SJCRH30 (cell line): ENCODE data around the gene BHLHE41. TPM values are rescaled to one million over a fixed set of nuclear protein-coding genes. Genes with fewer than 3 reads are reported as not detected.

Experiments used
- DNase-seq, 2 experiments: peaks; one replicate each; pipeline ENCODE4 v3.0.0-alpha.2; 2015 to 2020
- H3K27ac ChIP-seq: fragments of 250-450 bp; sonication (Bioruptor Pico); 2 replicates; pipeline ENCODE4 v1.5.1; 2020; ENCODE audit warnings: mild to moderate bottlenecking, moderate library complexity
- H3K27me3 ChIP-seq: fragments of 250-450 bp; sonication (Bioruptor Pico); 2 replicates; pipeline ENCODE4 v1.5.1; 2020; ENCODE audit warnings: mild to moderate bottlenecking, moderate library complexity
- H3K36me3 ChIP-seq: fragments of 250-450 bp; sonication (Bioruptor Pico); 2 replicates; pipeline ENCODE4 v1.5.1; 2020; ENCODE audit warnings: mild to moderate bottlenecking, moderate library complexity
- H3K4me1 ChIP-seq: fragments of 250-450 bp; sonication (Bioruptor Pico); 2 replicates; pipeline ENCODE4 v1.5.1; 2020; ENCODE audit warnings: mild to moderate bottlenecking, moderate library complexity
- H3K4me3 ChIP-seq: fragments of 250-450 bp; sonication (Bioruptor Pico); 2 replicates; pipeline ENCODE4 v1.5.1; 2020; ENCODE audit warnings: mild to moderate bottlenecking, moderate library complexity
- H3K9me3 ChIP-seq: fragments of 250-450 bp; sonication (Bioruptor Pico); replicated peaks from 2 replicates; pipeline ENCODE4 v1.5.1; 2020; ENCODE audit warnings: mild to moderate bottlenecking, moderate library complexity
- total RNA-seq: library from RNA; depleted of rRNA; stranded (reverse); fragments of >200 nt; shearing (Covaris generic); gene quantifications from 2 replicates; pipeline ENCODE4 v1.2.3, GENCODE V29; 2014

Gene BHLHE41
- total RNA-seq, 1 experiment from 2014 or later = 4.1 TPM

GRCh38 chr12:26113853-26114719, 10.8 kb downstream of the BHLHE41 start:
- no peaks in the 10 kb centered on the region for H3K9me3 ChIP-seq
- H3K27me3 ChIP-seq = no peaks in the 10 kb centered on the region
- H3K36me3 ChIP-seq = no peaks in the 10 kb centered on the region
- H3K4me1 ChIP-seq = peaks cover 8% of the 10 kb centered on the region; the same call in 1 of the 2 replicates
- peak overlapping the region; percentile 86 for H3K27ac ChIP-seq
- peak; percentile 91 to 92 for DNase-seq
- peak overlapping the region; percentile 69 for H3K4me3 ChIP-seq

- peak overlapping the region; percentile 86 for H3K27ac ChIP-seq
Measured at GRCh38 chr12:26113181-26113654, 11.6 kb downstream of the BHLHE41 start.

GRCh38 chr12:26112703-26113147, 12.1 kb downstream of the BHLHE41 start:
- H3K27ac ChIP-seq = no peak overlapping the region; the same call in 1 of the 2 replicates
- H3K36me3 ChIP-seq = no peaks in the 10 kb centered on the region
- peaks cover 8% of the 10 kb centered on the region; the same call in 1 of the 2 replicates for H3K4me1 ChIP-seq
- no peaks in the 10 kb centered on the region for H3K27me3 ChIP-seq
- no peaks in the 10 kb centered on the region for H3K9me3 ChIP-seq
- peak in 1 of 2 experiments; percentile 33 for DNase-seq
- peak overlapping the region; percentile 69 for H3K4me3 ChIP-seq

More at GRCh38 chr12:26113181-26113654, 11.6 kb downstream of the BHLHE41 start:
- H3K9me3 ChIP-seq = no peaks in the 10 kb centered on the region
- DNase-seq = peak in 1 of 2 experiments; percentile 36
- H3K4me1 ChIP-seq = peaks cover 8% of the 10 kb centered on the region; the same call in 1 of the 2 replicates
- H3K4me3 ChIP-seq = peak overlapping the region; percentile 69
- H3K27me3 ChIP-seq = no peaks in the 10 kb centered on the region
- H3K36me3 ChIP-seq = no peaks in the 10 kb centered on the region

GRCh38 chr12:26112232-26112631, 12.6 kb downstream of the BHLHE41 start:
- no peak for DNase-seq
- peaks cover 8% of the 10 kb centered on the region; the same call in 1 of the 2 replicates for H3K4me1 ChIP-seq
- no peaks in the 10 kb centered on the region for H3K27me3 ChIP-seq
- no peaks in the 10 kb centered on the region for H3K9me3 ChIP-seq
- no peaks in the 10 kb centered on the region for H3K36me3 ChIP-seq
- no peak overlapping the region for H3K4me3 ChIP-seq
- no peak overlapping the region for H3K27ac ChIP-seq

GRCh38 chr12:26109343-26109881, 15.4 kb downstream of the BHLHE41 start:
- Histone ChIP-seq H3K36me3 (no peaks in the 10 kb centered on the region), H3K4me3 (no peak overlapping the region), H3K27ac (no peak overlapping the region), H3K4me1 (peaks cover 8% of the 10 kb centered on the region; the same call in 1 of the 2 replicates), H3K27me3 (no peaks in the 10 kb centered on the region), H3K9me3 (no peaks in the 10 kb centered on the region)
- no peak for DNase-seq

GRCh38 chr12:26108915-26109314, 15.9 kb downstream of the BHLHE41 start:
- no peak for DNase-seq
- Histone ChIP-seq H3K4me3 (no peak overlapping the region), H3K36me3 (no peaks in the 10 kb centered on the region), H3K27ac (no peak overlapping the region), H3K4me1 (peaks cover 8% of the 10 kb centered on the region; the same call in 1 of the 2 replicates), H3K27me3 (no peaks in the 10 kb centered on the region), H3K9me3 (no peaks in the 10 kb centered on the region)

- DNase-seq = no peak
- Histone ChIP-seq H3K27ac (no peak overlapping the region), H3K4me1 (no peaks in the 10 kb centered on the region), H3K9me3 (no peaks in the 10 kb centered on the region), H3K36me3 (no peaks in the 10 kb centered on the region), H3K27me3 (no peaks in the 10 kb centered on the region), H3K4me3 (no peak overlapping the region)
Measured at GRCh38 chr12:26106347-26106746, 18.5 kb downstream of the BHLHE41 start.

GRCh38 chr12:26102953-26103352, 21.9 kb downstream of the BHLHE41 start:
- H3K27me3 ChIP-seq = no peaks in the 10 kb centered on the region
- no peaks in the 10 kb centered on the region for H3K9me3 ChIP-seq
- DNase-seq = no peak
- no peaks in the 10 kb centered on the region for H3K36me3 ChIP-seq
- H3K27ac ChIP-seq = no peak overlapping the region
- H3K4me1 ChIP-seq = no peaks in the 10 kb centered on the region
- no peak overlapping the region for H3K4me3 ChIP-seq

GRCh38 chr12:26101763-26102162, 23.1 kb downstream of the BHLHE41 start:
- Histone ChIP-seq H3K27ac (no peak overlapping the region), H3K4me3 (no peak overlapping the region), H3K27me3 (no peaks in the 10 kb centered on the region), H3K4me1 (no peaks in the 10 kb centered on the region), H3K9me3 (no peaks in the 10 kb centered on the region), H3K36me3 (no peaks in the 10 kb centered on the region)
- DNase-seq = no peak

- no peak for DNase-seq
- no peak overlapping the region for H3K4me3 ChIP-seq
- no peak overlapping the region for H3K27ac ChIP-seq
- no peaks in the 10 kb centered on the region for H3K9me3 ChIP-seq
- no peaks in the 10 kb centered on the region for H3K36me3 ChIP-seq
- no peaks in the 10 kb centered on the region for H3K4me1 ChIP-seq
- no peaks in the 10 kb centered on the region for H3K27me3 ChIP-seq
Measured at GRCh38 chr12:26101350-26101734, 23.5 kb downstream of the BHLHE41 start.

GRCh38 chr12:26100666-26101349, 24.0 kb downstream of the BHLHE41 start:
- Histone ChIP-seq H3K4me1 (no peaks in the 10 kb centered on the region), H3K36me3 (no peaks in the 10 kb centered on the region), H3K4me3 (no peak overlapping the region), H3K9me3 (no peaks in the 10 kb centered on the region), H3K27me3 (no peaks in the 10 kb centered on the region), H3K27ac (no peak overlapping the region)
- DNase-seq = no peak

- Histone ChIP-seq H3K4me3 (no peak overlapping the region), H3K9me3 (no peaks in the 10 kb centered on the region), H3K36me3 (no peaks in the 10 kb centered on the region), H3K27me3 (no peaks in the 10 kb centered on the region), H3K4me1 (no peaks in the 10 kb centered on the region), H3K27ac (no peak overlapping the region)
- DNase-seq = peak; percentile 64 to 87
Measured at GRCh38 chr12:26097046-26097878, 27.6 kb downstream of the BHLHE41 start.

GRCh38 chr12:26096036-26096435, 28.8 kb downstream of the BHLHE41 start:
- Histone ChIP-seq H3K36me3 (no peaks in the 10 kb centered on the region), H3K27me3 (no peaks in the 10 kb centered on the region)
- no peak for DNase-seq

GRCh38 chr12:26095186-26095585, 29.7 kb downstream of the BHLHE41 start:
- Histone ChIP-seq H3K9me3 (no peaks in the 10 kb centered on the region), H3K27me3 (no peaks in the 10 kb centered on the region), H3K27ac (no peak overlapping the region), H3K4me3 (no peak overlapping the region), H3K4me1 (peaks cover 8% of the 10 kb centered on the region; the same call in 1 of the 2 replicates), H3K36me3 (no peaks in the 10 kb centered on the region)
- DNase-seq = no peak

More at GRCh38 chr12:26096036-26096435, 28.8 kb downstream of the BHLHE41 start:
- Histone ChIP-seq H3K9me3 (no peaks in the 10 kb centered on the region), H3K27ac (no peak overlapping the region), H3K4me3 (no peak overlapping the region), H3K4me1 (peaks cover 4% of the 10 kb centered on the region; the same call in 1 of the 2 replicates)
